ENCODE measurements around the gene SH3BP2. TPM values are rescaled to one million over a fixed set of nuclear protein-coding genes. Genes with fewer than 3 reads are reported as not detected.

SH3BP2 gene
- total and polyA plus RNA-seq, 10 of the 15 experiments (the other 5 are each of a cell fraction or from before 2014, with no cell fraction given) = 1.1 to 61.8 (median 23.9) TPM

DNA sequence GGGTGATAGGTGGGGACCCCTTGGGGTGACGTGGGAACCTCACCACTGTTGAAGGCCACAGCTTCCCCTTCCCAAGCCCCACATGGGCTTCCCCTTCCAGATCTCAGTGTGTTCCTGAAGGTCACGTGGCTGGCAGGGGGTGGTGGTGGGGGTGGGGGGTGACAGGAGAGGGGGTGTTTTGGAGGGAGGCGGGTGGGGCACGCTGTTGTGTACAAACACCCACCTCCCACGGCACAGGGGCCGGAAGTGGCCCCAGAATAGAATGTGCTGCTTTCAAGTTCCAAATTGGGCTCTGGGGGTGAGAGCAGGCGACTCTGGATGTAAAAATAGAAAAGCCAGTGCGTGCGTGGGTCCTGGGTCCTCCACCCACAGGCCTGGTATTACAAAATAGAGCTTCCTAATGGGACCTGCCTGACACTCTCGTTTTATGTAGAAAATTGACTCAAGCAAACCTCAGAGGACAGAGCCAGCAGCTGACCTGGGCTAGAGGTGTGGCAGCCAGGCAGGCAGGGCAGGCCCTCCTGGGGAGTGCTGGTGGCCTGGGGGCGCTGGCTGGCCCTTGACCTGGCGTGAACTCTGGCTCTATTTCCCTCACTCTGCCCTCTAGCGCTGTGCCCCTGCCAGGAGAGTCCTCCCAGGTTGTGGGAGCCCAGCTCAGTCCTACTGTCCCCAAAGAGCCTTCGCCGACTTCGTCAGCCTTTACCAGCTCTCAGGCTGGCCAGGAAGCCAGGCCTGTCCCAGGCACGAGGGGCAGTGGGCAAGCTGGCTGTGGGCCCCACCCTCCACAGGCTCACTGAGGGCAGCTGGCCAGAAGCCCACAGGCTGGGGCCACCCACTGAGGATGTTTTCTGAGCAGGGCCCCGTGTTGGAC lies 5.4 kb upstream of the SH3BP2 start (continued):
- TF ChIP-seq, protein P1, sequence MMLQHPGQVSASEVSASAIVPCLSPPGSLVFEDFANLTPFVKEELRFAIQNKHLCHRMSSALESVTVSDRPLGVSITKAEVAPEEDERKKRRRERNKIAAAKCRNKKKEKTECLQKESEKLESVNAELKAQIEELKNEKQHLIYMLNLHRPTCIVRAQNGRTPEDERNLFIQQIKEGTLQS (IDR thresholded peaks at IDR 0.05; ENCODE audit: borderline replicate concordance, extremely low read depth, low read depth, low read length) = no peak
- no peak for TF ChIP-seq KLF5 (IDR thresholded peaks at IDR 0.05; ENCODE audit: partially characterized antibody)
- TF ChIP-seq RELA (IDR thresholded peaks at IDR 0.05; ENCODE audit: borderline replicate concordance, partially characterized antibody) = peak; percentile 75
- TF ChIP-seq STAT1 (conservative IDR thresholded peaks at IDR 0.05) = no peak
- TF ChIP-seq POLR2AphosphoS2 (IDR thresholded peaks at IDR 0.05; ENCODE audit: low read depth, low read length) = no peak
- no peak for TF ChIP-seq TARDBP (IDR thresholded peaks at IDR 0.05; ENCODE audit: borderline replicate concordance)
- TF ChIP-seq CEBPB (IDR thresholded peaks at IDR 0.05; ENCODE audit: borderline replicate concordance in 1 of 2, low read depth in 2 of 2, low read length in 2 of 2) = no peak
- TF ChIP-seq FOXK2 (IDR thresholded peaks at IDR 0.05) = peak; percentile 80
- TF ChIP-seq ZNF274 (IDR thresholded peaks at IDR 0.05; ENCODE audit: insufficient read depth, insufficient read length) = no peak
- no peak; the same call in 1 of the 2 replicates for TF ChIP-seq SPI1 (IDR thresholded peaks at IDR 0.05; ENCODE audit: borderline replicate concordance, insufficient read depth, low read depth, low read length)
- TF ChIP-seq RAD51 (IDR thresholded peaks at IDR 0.05) = peak; percentile 51; the same call in 1 of the 2 replicates
- TF ChIP-seq IKZF2 (IDR thresholded peaks at IDR 0.05) = peak; percentile 83 to 88
- no peak for TF ChIP-seq NFXL1 (IDR thresholded peaks at IDR 0.05; ENCODE audit: borderline replicate concordance)
- peak; percentile 75; the same call in 1 of the 2 replicates for TF ChIP-seq STAT3 (IDR thresholded peaks at IDR 0.05; ENCODE audit: low read depth, low read length)
- TF ChIP-seq, protein P2, sequence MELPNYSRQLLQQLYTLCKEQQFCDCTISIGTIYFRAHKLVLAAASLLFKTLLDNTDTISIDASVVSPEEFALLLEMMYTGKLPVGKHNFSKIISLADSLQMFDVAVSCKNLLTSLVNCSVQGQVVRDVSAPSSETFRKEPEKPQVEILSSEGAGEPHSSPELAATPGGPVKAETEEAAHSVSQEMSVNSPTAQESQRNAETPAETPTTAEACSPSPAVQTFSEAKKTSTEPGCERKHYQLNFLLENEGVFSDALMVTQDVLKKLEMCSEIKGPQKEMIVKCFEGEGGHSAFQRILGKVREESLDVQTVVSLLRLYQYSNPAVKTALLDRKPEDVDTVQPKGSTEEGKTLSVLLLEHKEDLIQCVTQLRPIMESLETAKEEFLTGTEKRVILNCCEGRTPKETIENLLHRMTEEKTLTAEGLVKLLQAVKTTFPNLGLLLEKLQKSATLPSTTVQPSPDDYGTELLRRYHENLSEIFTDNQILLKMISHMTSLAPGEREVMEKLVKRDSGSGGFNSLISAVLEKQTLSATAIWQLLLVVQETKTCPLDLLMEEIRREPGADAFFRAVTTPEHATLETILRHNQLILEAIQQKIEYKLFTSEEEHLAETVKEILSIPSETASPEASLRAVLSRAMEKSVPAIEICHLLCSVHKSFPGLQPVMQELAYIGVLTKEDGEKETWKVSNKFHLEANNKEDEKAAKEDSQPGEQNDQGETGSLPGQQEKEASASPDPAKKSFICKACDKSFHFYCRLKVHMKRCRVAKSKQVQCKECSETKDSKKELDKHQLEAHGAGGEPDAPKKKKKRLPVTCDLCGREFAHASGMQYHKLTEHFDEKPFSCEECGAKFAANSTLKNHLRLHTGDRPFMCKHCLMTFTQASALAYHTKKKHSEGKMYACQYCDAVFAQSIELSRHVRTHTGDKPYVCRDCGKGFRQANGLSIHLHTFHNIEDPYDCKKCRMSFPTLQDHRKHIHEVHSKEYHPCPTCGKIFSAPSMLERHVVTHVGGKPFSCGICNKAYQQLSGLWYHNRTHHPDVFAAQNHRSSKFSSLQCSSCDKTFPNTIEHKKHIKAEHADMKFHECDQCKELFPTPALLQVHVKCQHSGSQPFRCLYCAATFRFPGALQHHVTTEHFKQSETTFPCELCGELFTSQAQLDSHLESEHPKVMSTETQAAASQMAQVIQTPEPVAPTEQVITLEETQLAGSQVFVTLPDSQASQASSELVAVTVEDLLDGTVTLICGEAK (IDR thresholded peaks at IDR 0.05; ENCODE audit: borderline replicate concordance) = no peak
- TF ChIP-seq, protein P3, sequence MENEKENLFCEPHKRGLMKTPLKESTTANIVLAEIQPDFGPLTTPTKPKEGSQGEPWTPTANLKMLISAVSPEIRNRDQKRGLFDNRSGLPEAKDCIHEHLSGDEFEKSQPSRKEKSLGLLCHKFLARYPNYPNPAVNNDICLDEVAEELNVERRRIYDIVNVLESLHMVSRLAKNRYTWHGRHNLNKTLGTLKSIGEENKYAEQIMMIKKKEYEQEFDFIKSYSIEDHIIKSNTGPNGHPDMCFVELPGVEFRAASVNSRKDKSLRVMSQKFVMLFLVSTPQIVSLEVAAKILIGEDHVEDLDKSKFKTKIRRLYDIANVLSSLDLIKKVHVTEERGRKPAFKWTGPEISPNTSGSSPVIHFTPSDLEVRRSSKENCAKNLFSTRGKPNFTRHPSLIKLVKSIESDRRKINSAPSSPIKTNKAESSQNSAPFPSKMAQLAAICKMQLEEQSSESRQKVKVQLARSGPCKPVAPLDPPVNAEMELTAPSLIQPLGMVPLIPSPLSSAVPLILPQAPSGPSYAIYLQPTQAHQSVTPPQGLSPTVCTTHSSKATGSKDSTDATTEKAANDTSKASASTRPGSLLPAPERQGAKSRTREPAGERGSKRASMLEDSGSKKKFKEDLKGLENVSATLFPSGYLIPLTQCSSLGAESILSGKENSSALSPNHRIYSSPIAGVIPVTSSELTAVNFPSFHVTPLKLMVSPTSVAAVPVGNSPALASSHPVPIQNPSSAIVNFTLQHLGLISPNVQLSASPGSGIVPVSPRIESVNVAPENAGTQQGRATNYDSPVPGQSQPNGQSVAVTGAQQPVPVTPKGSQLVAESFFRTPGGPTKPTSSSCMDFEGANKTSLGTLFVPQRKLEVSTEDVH (IDR thresholded peaks at IDR 0.05; ENCODE audit: low read depth, partially characterized antibody) = no peak
- no peak for TF ChIP-seq NFYB (IDR thresholded peaks at IDR 0.05; ENCODE audit: insufficient read depth, low read depth, low read length)
- peak; percentile 46; the same call in 1 of the 2 replicates for TF ChIP-seq GATAD2B (conservative IDR thresholded peaks at IDR 0.05; ENCODE audit: low read depth)
- peak; percentile 95 for TF ChIP-seq CREM (IDR thresholded peaks at IDR 0.05; ENCODE audit: low read depth)
- no peak for TF ChIP-seq CHD1 (IDR thresholded peaks at IDR 0.05; ENCODE audit: low read depth, low read length)
